HG03066 (cell line): ENCODE results near the gene CDH1.

Experiments
- ATAC-seq: cut with Tn5 transposase; IDR thresholded peaks from one replicate; pipeline ENCODE4 v1.9.1; 2021; ENCODE audit warnings: low read depth; ENCODE audit not compliant: unreplicated experiment

Gene CDH1

GRCh38 chr16:68731637-68732036 is 5.5 kb upstream of the CDH1 start:
- ATAC-seq = no peak

- no peak for ATAC-seq
Measured at GRCh38 chr16:68732042-68732680, 4.9 kb upstream of the CDH1 start.

GRCh38 chr16:68732741-68733399 is 4.2 kb upstream of the CDH1 start:
- no peak for ATAC-seq

- ATAC-seq = no peak
Measured at GRCh38 chr16:68733570-68733969, 3.5 kb upstream of the CDH1 start.

GRCh38 chr16:68734782-68735181 is 2.3 kb upstream of the CDH1 start:
- no peak for ATAC-seq

- ATAC-seq = no peak
Measured at GRCh38 chr16:68736561-68736960, 531 bp upstream of the CDH1 start.

- ATAC-seq = no peak
Measured at GRCh38 chr16:68737730-68738629, 888 bp downstream of the CDH1 start.

GRCh38 chr16:68739964-68740627 is 3.0 kb downstream of the CDH1 start:
- ATAC-seq = no peak

- no peak for ATAC-seq
Measured at GRCh38 chr16:68740628-68741346, 3.7 kb downstream of the CDH1 start.

- ATAC-seq = no peak
Measured at GRCh38 chr16:68743664-68744063, 6.6 kb downstream of the CDH1 start.

- ATAC-seq = no peak
Measured at GRCh38 chr16:68744744-68745280, 7.7 kb downstream of the CDH1 start.

- ATAC-seq = no peak
Measured at GRCh38 chr16:68746951-68747350, 9.9 kb downstream of the CDH1 start.

GRCh38 chr16:68749432-68749831 is 12.3 kb downstream of the CDH1 start:
- ATAC-seq = no peak

- no peak for ATAC-seq
Measured at GRCh38 chr16:68750193-68750695, 13.2 kb downstream of the CDH1 start.

GRCh38 chr16:68751160-68751559 is 14.1 kb downstream of the CDH1 start:
- no peak for ATAC-seq

- ATAC-seq = no peak
Measured at GRCh38 chr16:68752602-68753001, 15.5 kb downstream of the CDH1 start.

- no peak for ATAC-seq
Measured at GRCh38 chr16:68754084-68754792, 17.1 kb downstream of the CDH1 start.

GRCh38 chr16:68756239-68756915 is 19.3 kb downstream of the CDH1 start:
- ATAC-seq = peak; percentile 66

- ATAC-seq = no peak
Measured at GRCh38 chr16:68757625-68757935, 20.5 kb downstream of the CDH1 start.
